Endometrial microvascular endothelial cells (primary cell): ENCODE data around the gene DKC1. TPM values are rescaled to one million over a fixed set of nuclear protein-coding genes. Genes with fewer than 3 reads are reported as not detected.

Experiments
- in situ Hi-C: cut with HindIII; loops from 2 replicates; pipeline ENCODE4 v1.10.0; 2017; ENCODE audit warnings: low sequenced_read_pairs, low pct_unique_long_range_greater_than_20kb; ENCODE audit errors: inconsistent ontology term
- total RNA-seq: library from RNA; depleted of rRNA; stranded (reverse); fragments of >200 nt; gene quantifications from one replicate; pipeline ENCODE4 v1.2.3, GENCODE V29; 2015; ENCODE audit errors: inconsistent ontology term

DKC1 gene
- total RNA-seq, 1 donor from 2014 or later = 56.6 TPM

DNA sequence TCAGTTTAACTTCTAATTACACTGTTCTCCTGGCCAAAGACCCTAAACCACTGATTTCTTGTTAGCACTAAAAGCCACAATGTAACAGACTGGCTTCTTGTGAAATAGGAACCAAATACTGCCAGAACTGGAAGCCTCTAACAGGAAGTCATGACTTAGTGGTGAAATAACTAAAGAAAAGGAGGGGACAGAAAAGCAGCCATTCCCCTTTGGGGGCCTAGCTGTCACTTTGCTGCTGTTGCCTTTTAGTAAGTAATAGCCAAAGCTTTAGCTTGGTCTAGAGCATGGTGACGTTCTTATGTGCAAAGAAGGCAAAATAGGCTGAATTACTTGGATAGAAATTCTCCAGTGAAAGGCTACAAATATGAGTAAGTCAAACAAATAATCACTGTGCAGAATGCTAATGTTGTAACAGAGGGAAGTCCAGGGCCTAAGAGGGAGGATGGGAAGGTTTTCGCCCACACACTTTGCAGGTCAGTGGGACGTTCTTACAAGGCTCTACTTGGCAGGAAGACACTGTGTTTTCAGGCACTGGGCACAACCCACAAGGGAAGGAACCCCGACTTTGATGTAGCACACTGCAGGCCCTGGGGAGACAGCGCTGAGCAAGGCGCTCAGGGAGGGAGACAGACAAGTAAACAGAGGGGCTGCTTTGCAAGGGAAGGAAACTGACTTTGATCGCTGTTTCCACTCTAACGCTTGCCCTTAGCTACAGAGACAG is 28.4 kb upstream of the DKC1 start:
- in situ Hi-C loops = no loop called here

GRCh38 chrX:154735695-154736393 is 26.8 kb upstream of the DKC1 start:
- in situ Hi-C loops = no loop called here

- in situ Hi-C loops = no loop called here
Observed at GRCh38 chrX:154737136-154737535, 25.5 kb upstream of the DKC1 start.

DNA sequence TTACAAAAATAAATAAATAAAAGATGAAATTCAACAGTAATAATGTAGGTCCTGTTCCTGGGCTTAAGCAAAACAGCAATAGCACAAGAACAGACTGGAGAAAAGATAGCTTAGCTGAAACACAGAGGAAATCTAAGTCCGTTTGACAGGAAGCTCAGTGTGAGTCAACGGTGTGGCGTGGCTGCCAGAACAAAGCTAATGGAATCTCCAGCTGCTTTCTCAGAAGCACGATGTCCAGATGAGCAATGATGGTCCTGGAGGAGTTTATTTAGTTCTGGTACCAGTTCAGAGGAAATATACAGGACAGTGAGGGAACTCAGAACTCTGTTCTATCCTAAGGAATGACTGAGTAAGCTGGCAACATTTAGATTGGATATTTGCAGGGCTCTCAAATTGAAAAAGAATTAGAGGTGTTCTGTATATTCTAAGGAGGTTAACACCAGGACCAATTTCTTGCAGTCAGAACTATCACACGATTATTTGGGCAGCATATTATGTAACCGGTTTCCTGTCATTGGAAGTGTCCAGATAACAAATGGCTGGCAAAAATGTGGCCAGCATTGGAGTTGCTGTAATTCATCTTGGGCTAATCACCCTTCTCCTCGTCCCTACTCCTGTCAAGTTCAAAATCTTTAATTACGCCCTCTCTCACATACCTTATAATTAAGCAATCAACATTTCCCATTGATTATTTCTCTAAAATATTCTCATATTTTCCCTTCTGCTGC is 24.5 kb upstream of the DKC1 start:
- in situ Hi-C loops = no loop called here

DNA sequence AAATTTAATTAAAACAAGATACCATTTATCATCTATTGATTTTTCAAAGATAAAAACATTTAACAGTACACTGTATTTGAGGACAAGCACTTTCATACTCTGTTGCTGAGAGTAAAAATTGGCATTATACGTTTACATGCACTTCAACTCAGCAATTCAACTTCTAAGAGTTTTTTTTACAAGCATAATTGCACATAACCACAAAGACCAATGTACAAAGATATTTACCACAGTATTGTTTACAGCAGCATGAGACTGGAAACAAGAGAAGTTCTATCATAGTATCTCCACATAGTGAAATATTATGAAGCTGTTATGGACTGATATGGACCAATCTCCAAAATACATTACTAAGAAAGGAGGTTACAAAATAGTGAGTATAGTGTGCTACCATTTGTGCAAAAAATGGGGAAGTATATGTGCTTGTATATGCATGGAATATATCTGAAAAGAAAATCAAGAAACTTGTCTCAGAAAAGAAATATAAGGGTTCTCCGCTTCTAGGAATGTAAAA is 22.7 kb upstream of the DKC1 start:
- in situ Hi-C loops = no loop called here

DNA sequence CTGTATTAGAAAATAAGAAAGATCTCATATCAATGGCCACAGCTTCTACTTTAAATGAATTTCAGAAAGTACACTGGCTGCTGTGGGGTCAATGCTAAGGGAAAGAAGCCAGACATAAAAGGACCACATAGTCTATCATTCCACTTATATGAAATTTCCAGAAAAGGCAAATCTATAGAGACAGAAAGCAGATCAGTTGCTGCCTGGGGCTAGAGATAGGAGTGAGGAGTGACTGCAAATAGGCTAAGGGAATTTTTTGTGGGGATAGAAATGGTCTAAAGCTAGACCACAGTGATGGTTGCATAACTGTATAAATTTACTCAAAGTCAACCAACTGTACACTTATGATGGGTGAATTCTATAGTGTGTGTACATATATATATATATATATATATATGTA is 20.1 kb upstream of the DKC1 start:
- in situ Hi-C loops = no loop called here

GRCh38 chrX:154748712-154749339 is 13.8 kb upstream of the DKC1 start:
- in situ Hi-C loops = no loop called here

DNA sequence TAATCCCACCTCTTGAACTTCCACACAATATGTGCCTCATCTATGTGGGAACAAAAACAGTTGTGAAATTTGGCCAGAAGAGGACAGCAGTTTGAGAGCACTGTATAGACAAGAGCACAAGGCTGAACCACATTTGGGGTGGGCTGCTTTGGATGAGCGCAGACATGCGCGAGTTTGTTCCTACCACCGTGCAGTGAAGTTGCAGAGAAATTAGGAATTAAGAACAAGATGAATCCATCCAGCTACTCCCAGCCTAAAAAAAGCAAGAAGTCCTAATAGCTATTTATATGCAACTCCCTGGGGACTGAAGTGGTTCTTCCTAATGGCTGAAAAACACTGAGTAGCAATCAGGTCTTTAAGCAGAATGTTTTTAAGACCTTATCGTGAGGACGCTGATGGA is 12.8 kb upstream of the DKC1 start:
- in situ Hi-C loops = no loop called here

- in situ Hi-C loops = no loop called here
Observed at GRCh38 chrX:154750301-154751202, 12.1 kb upstream of the DKC1 start, which contains the start of gene GAB3. Gene GAB3, minus strand, starts transcription at chrX:154751077. Its CDS starts 52 bp downstream, at chrX:154751025.

- in situ Hi-C loops = no loop called here
Observed at GRCh38 chrX:154751203-154751668, 11.4 kb upstream of the DKC1 start.

DNA sequence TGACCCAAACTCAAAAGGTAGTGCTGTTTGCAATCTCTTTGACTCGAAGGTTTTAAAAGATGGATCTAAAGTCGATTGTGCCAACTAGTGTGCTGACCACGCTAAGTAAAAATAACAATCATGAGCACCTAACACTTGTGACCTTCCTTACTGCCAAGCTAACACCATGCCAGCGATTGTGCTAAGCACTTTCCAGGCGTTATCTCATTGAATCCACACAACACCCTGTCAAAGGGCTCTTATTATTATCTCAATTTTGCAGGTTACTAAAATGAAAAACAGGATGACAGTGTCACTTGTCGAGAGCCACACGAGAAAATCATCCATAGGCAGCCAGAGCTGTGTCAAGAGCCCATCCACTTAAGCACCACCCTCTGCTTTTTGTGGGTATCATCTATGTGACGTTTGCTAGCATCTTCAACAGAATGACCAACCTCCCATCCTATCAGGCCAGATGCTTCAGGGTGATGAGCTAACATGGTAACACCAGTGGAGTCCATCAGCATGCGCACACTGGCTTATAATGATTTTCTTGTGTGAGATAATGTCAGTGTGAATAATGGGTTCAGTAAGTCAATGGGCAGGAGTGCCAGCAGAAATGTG is 10.9 kb upstream of the DKC1 start:
- in situ Hi-C loops = no loop called here

GRCh38 chrX:154758696-154759095 is 4.0 kb upstream of the DKC1 start:
- in situ Hi-C loops = no loop called here

DNA sequence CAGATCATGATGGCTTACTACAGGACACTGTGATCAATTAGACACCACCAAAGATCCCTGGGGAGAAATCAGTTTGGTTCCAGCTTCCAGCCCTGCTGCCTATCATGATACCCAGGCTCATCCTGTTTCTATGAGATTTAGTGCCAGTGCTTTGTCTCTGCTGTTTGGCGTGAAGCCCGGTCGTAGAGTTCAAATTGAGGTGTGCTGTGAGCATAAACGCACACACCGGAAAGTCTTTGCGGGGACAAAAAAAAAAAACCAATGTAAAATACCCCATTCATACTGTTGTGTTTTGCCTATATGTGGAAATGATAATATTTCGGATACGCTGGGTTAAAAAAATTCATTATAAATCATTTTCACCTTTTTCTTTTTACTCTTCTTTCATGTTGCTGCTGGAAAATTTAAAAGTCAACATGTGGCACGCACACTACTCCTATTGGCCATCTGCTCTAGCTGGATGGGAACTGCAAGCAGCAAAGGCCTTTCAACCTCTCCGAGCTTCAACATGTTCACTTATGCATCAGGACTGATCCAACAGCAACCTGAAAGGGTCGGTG is 607 bp upstream of the DKC1 start:
- in situ Hi-C loops = no loop called here

DNA sequence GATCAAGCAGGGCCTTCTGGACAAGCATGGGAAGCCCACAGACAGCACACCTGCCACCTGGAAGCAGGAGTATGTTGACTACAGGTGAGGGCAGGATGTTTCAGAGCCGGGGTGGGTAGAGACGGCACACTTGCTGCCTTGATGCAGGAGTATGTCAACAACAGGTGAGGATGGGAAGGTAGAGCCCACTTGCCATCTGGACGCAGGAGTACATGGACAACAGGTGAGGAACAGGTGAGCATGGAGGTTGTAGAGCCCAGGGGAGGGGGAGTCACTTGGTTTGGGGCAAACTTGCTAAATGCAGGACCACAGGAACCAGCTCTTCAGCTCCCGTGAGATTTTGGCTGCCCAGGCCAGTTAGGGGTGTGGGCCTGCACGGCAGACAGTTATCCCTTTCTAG is 12.0 kb downstream of the DKC1 start:
- in situ Hi-C loops = no loop called here

DNA sequence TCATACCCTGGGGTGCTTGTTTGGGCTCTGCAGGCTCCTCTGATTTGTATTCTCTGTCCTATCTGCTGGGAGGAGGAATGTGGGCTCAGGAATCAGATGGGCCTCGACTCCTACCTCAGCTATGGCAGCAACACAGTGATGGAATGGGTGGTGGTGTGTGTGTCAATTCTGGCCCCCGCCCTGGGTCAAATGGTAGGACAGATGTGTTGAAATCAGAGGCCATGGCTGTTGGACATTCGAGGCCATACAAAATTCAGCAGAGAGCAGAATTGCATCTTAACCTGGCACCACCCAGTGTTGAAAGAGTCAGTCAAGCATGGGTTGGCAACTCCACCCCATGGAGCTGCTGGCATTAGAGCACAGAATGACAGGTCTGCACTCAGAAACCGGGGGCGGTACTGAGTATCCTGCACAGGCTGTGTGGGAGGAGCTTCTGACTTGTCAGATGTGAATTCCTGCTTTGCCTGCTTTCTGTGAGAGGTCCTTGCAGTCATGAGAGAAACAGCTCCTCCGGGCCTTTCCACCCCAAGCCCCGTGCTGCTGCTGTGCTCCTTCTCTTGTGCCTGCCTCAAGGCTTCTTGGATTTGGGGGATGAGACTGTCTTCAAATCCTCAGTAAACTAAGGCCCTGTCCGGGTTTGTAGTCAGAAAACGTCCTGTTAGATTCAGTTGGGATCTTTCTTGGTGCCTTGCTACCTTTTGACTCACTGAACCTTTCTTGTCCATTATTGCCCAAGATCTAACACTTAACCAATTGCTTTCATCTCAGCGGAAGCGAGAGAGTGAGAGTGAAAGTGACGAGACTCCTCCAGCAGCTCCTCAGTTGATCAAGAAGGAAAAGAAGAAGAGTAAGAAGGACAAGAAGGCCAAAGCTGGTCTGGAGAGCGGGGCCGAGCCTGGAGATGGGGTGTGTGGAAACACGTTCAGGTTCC is 13.0 kb downstream of the DKC1 start:
- in situ Hi-C loops = no loop called here

DNA sequence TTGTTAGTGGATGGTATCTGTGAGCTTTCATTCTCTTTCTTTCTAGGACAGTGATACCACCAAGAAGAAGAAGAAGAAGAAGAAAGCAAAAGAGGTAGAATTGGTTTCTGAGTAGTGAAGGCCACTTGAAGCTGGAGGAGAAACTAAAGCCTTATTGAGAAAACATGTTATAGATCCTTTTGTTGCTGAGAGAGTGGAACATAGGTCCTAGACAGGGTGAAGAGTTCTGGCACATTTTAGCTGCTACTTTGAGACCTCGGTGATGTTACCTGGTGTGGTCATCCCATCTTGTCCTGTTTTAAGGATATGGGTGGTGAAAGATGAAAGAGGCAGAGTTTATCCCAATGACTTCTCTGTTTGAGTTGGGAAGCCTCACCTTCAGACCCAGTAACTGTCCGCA is 14.1 kb downstream of the DKC1 start:
- in situ Hi-C loops = no loop called here

- in situ Hi-C loops = no loop called here
Observed at GRCh38 chrX:154779261-154779660, 16.6 kb downstream of the DKC1 start.
